Bronchial epithelial cell (primary cell): ENCODE data around the gene SLC25A28. TPM values are rescaled to one million over a fixed set of nuclear protein-coding genes. Genes with fewer than 3 reads are reported as not detected.

Source experiments
- DNase-seq: peaks from one replicate; pipeline ENCODE4 v3.0.0-alpha.2; 2010; ENCODE audit warnings: low read depth
- FAIRE-seq: peaks from 2 replicates; lab custom pipeline; 2011; peaks lifted over from hg19 to GRCh38; lab: Jason Lieb, UNC
- H3K27me3 ChIP-seq: 2 replicates; pipeline ENCODE4 v1.5.1; 2011; ENCODE audit warnings: low read length; ENCODE audit not compliant: control insufficient read depth, insufficient read depth
- H3K36me3 ChIP-seq: 2 replicates; pipeline ENCODE4 v1.5.1; 2011; ENCODE audit warnings: low read length; ENCODE audit not compliant: control insufficient read depth, insufficient read depth
- H3K4me3 ChIP-seq: 2 replicates; pipeline ENCODE4 v1.5.1; 2011; ENCODE audit warnings: mild to moderate bottlenecking, low read depth, low read length, control low read depth
- total RNA-seq: library from RNA; depleted of rRNA; stranded (reverse); fragments of >200 nt; gene quantifications from 2 replicates; pipeline ENCODE4 v1.2.1, GENCODE V29; 2014
- TF ChIP-seq, protein P1 (sequence below): IDR thresholded peaks from 2 replicates; pipeline ENCODE4 v1.5.1; 2011; ENCODE audit warnings: mild to moderate bottlenecking, moderate library complexity, low read length, control low read depth, inconsistent platforms; ENCODE audit not compliant: insufficient read depth, severe bottlenecking

The SLC25A28 gene
- total RNA-seq, 1 donor from 2014 or later = 17.4 TPM

DNA sequence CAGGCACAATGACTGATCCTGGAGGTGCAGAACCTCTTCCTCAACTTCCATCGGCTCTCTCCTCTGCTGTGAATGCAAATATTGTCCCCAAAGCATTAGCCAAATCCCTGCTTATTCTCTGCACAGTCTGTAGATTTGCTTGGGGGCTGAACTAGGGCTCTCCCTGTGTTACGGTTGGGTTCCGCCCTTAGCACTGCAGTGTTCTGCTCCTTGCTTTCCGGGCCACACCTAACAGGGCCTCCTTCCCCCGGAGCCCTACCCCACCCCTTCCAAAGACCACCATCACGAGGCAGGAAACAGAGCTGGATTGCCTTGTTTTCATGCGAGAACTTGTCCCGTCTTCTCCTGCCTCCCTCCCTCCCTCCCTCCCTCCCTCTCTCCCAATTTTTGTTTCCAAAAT, 36.6 kb downstream of the SLC25A28 start:
- DNase-seq (no peak), FAIRE-seq (no peak)
- TF ChIP-seq, protein P1, sequence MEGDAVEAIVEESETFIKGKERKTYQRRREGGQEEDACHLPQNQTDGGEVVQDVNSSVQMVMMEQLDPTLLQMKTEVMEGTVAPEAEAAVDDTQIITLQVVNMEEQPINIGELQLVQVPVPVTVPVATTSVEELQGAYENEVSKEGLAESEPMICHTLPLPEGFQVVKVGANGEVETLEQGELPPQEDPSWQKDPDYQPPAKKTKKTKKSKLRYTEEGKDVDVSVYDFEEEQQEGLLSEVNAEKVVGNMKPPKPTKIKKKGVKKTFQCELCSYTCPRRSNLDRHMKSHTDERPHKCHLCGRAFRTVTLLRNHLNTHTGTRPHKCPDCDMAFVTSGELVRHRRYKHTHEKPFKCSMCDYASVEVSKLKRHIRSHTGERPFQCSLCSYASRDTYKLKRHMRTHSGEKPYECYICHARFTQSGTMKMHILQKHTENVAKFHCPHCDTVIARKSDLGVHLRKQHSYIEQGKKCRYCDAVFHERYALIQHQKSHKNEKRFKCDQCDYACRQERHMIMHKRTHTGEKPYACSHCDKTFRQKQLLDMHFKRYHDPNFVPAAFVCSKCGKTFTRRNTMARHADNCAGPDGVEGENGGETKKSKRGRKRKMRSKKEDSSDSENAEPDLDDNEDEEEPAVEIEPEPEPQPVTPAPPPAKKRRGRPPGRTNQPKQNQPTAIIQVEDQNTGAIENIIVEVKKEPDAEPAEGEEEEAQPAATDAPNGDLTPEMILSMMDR = no peak
- H3K36me3 ChIP-seq = no peaks in the 10 kb centered on the region
- peaks cover 4% of the 10 kb centered on the region for H3K27me3 ChIP-seq
- H3K4me3 ChIP-seq = no peak overlapping the region

DNA sequence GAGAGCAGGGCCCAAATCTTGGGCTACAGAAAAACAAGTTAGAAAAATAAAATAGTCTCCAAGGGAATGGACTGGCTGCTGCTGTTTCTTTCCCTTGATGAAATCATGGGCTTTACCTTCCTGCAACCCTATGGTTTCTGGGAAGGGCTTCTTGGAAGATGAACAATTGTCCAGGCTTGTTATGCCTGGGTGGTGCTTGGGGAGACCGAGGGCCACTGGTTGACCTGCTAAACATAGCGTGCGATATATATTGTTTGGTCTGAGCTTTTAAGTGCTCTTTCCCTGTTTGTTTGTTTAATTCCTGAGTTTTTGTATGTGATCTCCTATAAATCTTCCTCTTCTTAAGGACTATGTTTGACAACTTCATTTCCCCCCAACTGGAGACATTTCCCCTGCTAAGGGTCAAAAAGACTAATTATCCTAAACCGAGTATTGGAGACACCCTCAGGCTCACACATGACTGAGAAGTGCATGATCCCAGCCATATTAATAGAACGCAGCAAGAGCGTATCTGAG, 37.9 kb downstream of the SLC25A28 start:
- peak; percentile 18 for DNase-seq
- no peaks in the 10 kb centered on the region for H3K36me3 ChIP-seq
- peaks cover 4% of the 10 kb centered on the region for H3K27me3 ChIP-seq
- TF ChIP-seq, protein P1 = no peak
- H3K4me3 ChIP-seq = no peak overlapping the region
- FAIRE-seq = no peak

DNA sequence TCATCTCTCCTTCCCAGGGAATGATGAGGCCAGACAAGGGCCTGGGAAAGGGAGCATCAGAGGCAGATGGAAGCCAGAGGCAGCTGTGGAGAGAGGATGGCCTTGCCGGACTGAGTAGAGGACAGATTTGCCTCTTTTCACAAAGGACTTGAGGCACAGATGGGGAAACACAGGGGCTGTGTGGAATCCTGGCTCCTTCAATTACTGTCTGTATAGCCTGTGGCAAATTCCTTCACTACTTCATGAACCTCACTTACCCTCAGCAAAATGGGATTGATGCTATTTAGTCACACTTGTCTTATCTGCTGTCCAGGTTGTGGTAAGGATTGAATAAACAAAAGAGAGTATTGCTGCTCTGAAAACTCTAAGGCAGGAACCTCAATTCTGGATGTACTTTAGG, 40.3 kb downstream of the SLC25A28 start:
- Histone ChIP-seq H3K4me3 (no peak overlapping the region), H3K36me3 (no peaks in the 10 kb centered on the region), H3K27me3 (peaks cover 2% of the 10 kb centered on the region)
- FAIRE-seq (no peak), DNase-seq (no peak)
- TF ChIP-seq, protein P1 = no peak

DNA sequence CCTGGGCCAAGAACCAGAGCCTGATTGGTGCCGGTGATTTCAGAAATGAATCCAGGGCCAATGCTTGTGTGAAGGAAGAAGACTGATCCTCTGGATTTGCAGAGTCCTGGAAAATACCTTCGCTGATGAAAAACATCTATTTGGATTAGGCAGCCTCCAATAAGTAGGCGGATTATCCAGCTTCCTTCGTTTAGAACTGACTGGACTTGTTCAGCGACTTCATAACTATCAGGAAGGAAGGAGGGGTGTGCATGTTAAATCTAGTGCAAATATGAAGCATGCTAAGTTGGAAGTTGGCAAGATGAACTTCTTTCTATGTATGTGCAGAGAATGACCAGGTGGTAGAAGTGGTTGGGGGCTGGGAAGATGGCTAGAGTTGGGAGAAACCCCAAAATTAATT, 46.4 kb downstream of the SLC25A28 start:
- DNase-seq = peak; percentile 25
- no peaks in the 10 kb centered on the region for H3K36me3 ChIP-seq
- FAIRE-seq = no peak
- H3K4me3 ChIP-seq = no peak overlapping the region
- TF ChIP-seq, protein P1 = no peak
- H3K27me3 ChIP-seq = no peaks in the 10 kb centered on the region

DNA sequence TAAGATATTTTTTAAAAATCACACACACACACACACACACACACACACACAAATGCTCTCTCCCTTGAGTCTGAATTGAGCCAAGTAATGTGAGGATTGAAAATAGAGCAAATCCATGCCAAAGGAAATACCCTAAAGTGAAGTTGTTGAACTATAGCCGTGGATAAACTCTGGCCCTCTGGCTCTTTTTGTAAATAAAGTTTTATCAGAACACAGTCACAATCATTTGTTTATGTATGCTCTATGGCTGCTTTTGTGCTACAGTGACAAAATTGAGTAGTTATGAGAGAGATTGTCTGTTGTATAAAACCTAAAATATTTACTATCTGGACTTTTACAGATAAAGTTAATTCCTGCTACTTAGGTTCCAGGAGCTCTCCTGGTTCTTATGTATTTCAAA, 48.4 kb downstream of the SLC25A28 start:
- DNase-seq (no peak), FAIRE-seq (no peak)
- Histone ChIP-seq H3K36me3 (no peaks in the 10 kb centered on the region), H3K27me3 (no peaks in the 10 kb centered on the region), H3K4me3 (no peak overlapping the region)
- TF ChIP-seq, protein P1 = no peak

DNA sequence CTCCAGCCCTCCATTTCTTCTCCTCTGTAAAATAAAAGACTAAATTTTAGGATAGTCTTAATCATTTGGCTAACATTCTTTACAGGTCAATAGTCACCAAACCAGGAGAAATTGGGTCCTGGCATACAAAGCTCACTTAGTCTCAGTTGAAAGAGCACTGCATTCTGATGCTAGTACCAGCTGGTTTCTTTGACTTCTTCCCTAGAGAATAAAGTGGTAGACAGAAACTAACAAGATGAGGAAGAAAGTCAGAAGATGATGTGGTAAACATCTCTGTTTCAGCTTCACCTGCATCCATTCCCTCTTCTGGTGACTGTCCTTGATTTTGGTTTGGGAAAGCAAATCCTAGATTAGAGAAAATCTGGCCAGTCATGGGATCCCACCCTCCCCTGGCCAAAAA, 50.3 kb downstream of the SLC25A28 start:
- FAIRE-seq (no peak), DNase-seq (no peak)
- Histone ChIP-seq H3K36me3 (no peaks in the 10 kb centered on the region), H3K4me3 (no peak overlapping the region), H3K27me3 (no peaks in the 10 kb centered on the region)
- TF ChIP-seq, protein P1 = no peak
